GM18526 (cell line): ENCODE data around the gene SCMH1.

Source experiments
- POLR2A ChIP-seq: IDR thresholded peaks from 3 replicates; pipeline ENCODE4 v1.6.1; 2011; ENCODE audit not compliant: insufficient read length; ENCODE audit errors: extremely low read depth

The SCMH1 gene

GRCh38 chr1:41037116-41037903, 204.8 kb downstream of the SCMH1 start:
- no peak for TF ChIP-seq POLR2A

- TF ChIP-seq POLR2A = no peak
Measured at GRCh38 chr1:41033272-41033671, 208.8 kb downstream of the SCMH1 start.

- TF ChIP-seq POLR2A = no peak
Measured at GRCh38 chr1:41032147-41032546, 210.0 kb downstream of the SCMH1 start.

GRCh38 chr1:41030872-41031616, 211.1 kb downstream of the SCMH1 start:
- no peak for TF ChIP-seq POLR2A

- TF ChIP-seq POLR2A = no peak
Measured at GRCh38 chr1:41028034-41028642, 214.0 kb downstream of the SCMH1 start.

- no peak for TF ChIP-seq POLR2A
Measured at GRCh38 chr1:41025979-41026819, 215.9 kb downstream of the SCMH1 start.

- no peak for TF ChIP-seq POLR2A
Measured at GRCh38 chr1:41024953-41025352, 217.2 kb downstream of the SCMH1 start.

- TF ChIP-seq POLR2A = no peak
Measured at GRCh38 chr1:41023279-41023990, 218.7 kb downstream of the SCMH1 start.

- no peak for TF ChIP-seq POLR2A
Measured at GRCh38 chr1:41022424-41022823, 219.7 kb downstream of the SCMH1 start.

GRCh38 chr1:41021526-41022308, 220.4 kb downstream of the SCMH1 start, which contains the start of gene SLFNL1:
TSS of gene SLFNL1 (minus strand) at chr1:41021725. CDS start at chr1:41020660, 1,065 bp downstream.
- TF ChIP-seq POLR2A = no peak

GRCh38 chr1:41020654-41021053, 221.5 kb downstream of the SCMH1 start:
- TF ChIP-seq POLR2A = no peak

- TF ChIP-seq POLR2A = no peak
Measured at GRCh38 chr1:41020109-41020576, 222.0 kb downstream of the SCMH1 start.

GRCh38 chr1:41019353-41019745, 222.8 kb downstream of the SCMH1 start:
- TF ChIP-seq POLR2A = no peak
